GM19395 (cell line): Measurements from ENCODE around the gene C1orf116.

Source experiments
- ATAC-seq: cut with Tn5 transposase; IDR thresholded peaks from one replicate; pipeline ENCODE4 v1.9.1; 2021; ENCODE audit warnings: mild to moderate bottlenecking, moderate library complexity; ENCODE audit not compliant: unreplicated experiment

Gene C1orf116

GRCh38 chr1:207020709-207021107, 11.8 kb downstream of the C1orf116 start:
- no peak for ATAC-seq

DNA sequence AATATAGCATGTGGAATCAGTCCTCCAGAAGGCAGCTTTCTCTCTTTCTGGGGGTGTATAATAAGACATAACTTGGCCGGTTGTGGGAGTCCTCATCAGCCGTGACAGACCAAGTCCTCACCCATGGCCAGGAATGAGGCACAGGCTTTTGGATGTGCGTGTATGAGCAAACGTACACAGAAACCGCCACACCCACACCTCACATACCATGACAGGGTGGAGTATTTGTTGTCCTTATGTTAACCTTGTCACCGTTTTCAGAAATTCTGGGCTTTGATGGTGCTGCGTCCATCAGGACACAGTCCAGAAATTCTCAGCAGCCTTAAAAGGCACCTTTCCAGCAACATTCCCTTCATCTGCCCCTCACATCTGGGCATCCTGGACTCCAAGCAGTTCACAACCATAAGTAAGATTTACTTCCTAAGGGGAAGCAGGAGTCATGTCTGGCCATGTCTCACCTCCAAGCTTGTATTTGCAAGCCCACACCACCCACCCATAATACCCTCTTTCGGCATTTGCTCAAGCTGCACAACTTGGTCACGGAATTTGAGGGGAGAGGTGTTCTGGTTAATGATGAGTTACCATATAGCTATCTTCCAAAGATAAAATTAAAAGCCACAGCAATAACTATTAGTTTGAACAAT, 12.4 kb downstream of the C1orf116 start:
- ATAC-seq: no peak

DNA sequence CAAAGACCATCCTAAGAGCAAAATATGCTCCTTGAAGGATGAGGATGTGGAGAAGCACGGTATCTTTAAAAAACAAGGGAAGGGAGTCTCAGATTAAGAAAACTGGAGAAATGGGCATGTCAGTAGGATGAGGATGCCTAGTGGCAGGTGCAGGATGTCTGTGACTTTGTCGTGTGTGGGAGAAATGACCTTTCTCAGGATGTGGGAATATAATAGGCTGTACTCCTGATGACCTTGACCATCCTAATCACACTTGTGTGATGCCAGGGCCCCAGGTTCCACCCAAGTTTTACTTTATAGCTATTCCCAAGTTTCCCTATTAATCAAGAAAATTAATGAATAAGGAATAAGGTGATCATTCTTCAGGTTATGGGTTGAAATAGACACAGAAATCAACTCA, 12.9 kb downstream of the C1orf116 start:
- ATAC-seq: no peak

DNA sequence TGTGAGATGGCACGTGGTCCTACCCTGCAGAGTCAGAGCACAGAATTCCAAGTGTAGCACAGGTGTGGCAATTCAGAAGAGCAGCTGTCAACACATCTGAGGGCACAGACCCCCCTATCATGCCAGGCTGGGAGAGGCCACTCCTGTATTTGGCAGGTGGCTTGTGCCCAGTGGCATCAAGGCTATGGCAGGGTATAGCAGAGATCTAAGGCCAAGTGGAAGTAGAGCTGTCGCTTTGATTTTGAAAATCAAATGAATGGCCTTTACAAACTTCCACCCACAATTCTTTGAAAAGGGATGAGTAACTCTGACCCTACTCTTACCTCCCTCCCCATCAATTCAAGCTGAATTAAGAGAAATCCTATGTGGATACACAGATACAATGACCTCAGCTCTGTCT, 13.4 kb downstream of the C1orf116 start:
- no peak for ATAC-seq

DNA sequence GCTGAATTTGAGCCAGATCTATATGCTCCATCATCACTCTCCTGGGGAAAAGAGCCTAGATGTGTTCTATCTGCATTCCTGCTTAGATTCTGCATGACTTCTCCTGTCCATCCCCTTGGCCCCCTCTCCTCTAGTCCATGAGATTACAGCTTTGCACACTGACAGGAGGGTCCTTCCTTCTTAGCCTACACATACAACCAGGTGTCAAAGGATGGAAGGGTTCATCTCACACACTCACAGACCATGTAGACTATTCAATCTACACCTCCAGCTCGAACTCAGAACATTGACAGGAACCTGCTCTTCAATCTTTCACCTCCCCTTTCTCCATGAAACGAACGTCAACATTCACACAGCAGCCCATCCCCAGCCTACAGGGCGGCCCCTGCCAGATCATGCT, 13.8 kb downstream of the C1orf116 start:
- ATAC-seq: no peak

- ATAC-seq: no peak
Observed at GRCh38 chr1:207017615-207018559, 14.7 kb downstream of the C1orf116 start.

DNA sequence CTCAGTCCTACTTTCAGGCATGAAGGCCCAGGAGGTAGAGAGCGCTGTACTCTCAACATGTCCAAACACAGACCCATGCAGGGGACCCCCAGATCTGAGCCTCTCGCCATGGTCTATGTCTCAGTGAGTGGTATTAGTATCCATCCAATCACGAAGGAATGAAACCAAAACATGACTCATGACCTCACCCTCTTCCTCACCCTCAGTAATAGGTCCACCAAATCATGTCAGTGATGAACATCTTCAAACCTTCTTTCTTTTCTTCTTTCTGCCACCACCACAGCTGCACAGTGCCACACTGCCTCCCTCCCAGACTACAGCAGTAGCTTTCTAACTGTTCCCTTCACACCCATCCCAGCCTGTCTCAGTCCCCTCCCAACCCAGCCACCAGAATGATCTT, 16.8 kb downstream of the C1orf116 start:
- no peak for ATAC-seq

DNA sequence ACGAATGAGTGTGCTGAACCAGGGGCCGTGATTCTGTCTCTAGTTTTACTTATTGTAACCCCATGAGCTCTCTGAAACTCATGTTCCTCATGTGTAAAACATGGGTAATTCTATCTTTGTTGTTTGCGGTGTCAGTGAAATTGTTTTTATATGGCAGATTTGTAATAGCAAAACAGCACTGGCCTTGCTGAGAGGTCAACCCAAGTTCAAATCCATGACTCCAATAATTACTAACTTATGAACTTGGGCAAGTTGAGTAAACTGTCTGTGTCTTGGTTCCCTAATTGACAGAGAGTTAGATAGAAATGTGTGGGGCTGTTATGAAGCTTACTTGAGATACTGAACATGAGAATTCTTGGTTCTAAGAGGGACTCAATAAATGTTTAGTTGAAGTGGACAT, 17.8 kb downstream of the C1orf116 start:
- no peak for ATAC-seq

- no peak for ATAC-seq
Observed at GRCh38 chr1:207013321-207014085, 19.1 kb downstream of the C1orf116 start.

DNA sequence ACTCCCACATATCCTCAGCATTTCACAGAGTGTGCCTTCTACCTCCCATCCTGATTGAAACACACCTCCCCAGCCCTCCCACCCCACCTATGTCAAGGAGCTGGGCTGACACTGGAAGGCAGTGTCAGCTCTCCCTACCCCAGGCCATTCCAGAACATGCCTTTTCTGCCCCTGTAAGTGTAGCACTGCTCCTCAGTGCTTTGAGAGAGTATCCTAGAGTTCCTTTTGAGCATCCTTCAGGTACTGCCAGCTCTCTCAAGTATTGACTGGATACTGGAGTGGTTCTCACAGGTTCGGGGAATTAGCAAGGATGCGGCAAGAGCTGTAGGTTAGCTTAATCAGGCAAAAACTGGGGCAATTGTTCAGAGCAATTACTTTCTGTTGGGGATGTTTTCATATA, 21.8 kb downstream of the C1orf116 start:
- ATAC-seq: no peak

DNA sequence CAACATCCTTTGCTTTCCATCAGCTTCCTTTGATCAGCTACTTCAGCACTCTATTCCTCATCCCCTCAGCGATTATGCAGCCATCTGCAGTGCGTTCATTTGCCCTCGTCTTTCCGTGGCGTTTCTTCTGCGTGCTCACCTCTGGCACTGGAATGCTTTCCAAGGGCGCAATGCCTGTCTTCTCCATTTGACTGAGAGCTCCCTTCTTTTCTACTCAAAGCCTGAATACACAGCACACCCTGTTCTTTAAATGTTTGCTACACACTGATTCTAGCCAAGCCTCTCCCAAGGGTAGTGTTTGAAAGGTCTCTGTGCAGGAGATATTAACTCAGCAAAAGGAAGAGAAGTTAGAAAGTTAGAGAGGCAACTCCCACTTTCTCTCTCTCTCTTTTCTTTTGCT, 22.6 kb downstream of the C1orf116 start:
- ATAC-seq: no peak

- no peak for ATAC-seq
Observed at GRCh38 chr1:207009182-207009850, 23.2 kb downstream of the C1orf116 start.

- ATAC-seq: no peak
Observed at GRCh38 chr1:207007352-207008033, 25.1 kb downstream of the C1orf116 start.

GRCh38 chr1:207006914-207007313, 25.6 kb downstream of the C1orf116 start:
- no peak for ATAC-seq

- no peak for ATAC-seq
Observed at GRCh38 chr1:207006083-207006482, 26.5 kb downstream of the C1orf116 start.

GRCh38 chr1:207004931-207005830, 27.4 kb downstream of the C1orf116 start:
- no peak for ATAC-seq

DNA sequence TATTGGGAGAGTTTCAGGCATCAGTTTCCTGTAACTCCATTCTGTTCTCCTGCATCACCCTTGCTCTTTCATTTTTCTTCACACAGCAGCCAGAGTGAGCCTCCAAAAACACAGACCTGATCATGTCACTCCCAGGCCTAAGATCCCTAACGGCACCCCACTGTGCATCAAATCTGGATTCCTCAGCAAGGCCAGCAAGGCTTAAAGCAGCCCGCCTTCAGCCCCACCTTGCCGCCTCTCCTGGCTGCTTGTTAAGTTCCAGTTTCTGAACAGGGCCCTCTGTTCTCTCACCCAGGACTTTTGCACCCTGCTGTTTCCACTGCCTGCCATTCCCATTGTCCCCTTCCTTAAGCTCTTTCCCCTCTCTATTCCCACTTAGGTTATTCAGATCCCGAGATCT, 29.3 kb downstream of the C1orf116 start:
- ATAC-seq: no peak

DNA sequence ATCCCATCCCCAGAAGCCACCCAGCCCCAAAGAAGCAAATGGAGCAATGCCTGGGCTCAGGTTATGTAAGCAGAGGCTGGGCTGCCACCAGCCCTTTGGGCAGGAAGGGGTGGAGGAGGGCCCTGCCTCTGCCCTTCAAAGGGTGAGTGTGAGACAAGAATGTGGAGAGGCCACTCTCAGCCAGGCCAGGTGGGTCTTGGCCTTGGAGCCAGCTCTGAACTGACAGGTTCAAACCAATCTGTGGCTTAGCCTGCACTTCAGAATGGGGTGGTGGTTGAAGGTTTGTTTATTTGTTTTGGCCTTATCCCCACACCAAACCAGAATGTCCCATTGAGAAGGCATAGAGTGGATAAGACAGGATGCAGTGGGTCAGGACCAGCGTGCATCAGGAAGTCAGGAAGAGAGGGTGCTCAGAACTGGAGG, 29.8 kb downstream of the C1orf116 start:
- ATAC-seq: no peak

GRCh38 chr1:207001492-207002245, 30.9 kb downstream of the C1orf116 start:
- no peak for ATAC-seq
